Cortex of kidney (tissue), 1 donor: ENCODE data around the gene ANKFN1.
"Not testable (repeated sequence)": the region's sequence is repeated elsewhere in the genome, so short reads cannot be mapped to it uniquely, and the experiment has no call there.

Experiments used
- DNase-seq: peaks from one replicate; lab custom pipeline; 2025; lab: John Stamatoyannopoulos, UW

The ANKFN1 gene

DNA sequence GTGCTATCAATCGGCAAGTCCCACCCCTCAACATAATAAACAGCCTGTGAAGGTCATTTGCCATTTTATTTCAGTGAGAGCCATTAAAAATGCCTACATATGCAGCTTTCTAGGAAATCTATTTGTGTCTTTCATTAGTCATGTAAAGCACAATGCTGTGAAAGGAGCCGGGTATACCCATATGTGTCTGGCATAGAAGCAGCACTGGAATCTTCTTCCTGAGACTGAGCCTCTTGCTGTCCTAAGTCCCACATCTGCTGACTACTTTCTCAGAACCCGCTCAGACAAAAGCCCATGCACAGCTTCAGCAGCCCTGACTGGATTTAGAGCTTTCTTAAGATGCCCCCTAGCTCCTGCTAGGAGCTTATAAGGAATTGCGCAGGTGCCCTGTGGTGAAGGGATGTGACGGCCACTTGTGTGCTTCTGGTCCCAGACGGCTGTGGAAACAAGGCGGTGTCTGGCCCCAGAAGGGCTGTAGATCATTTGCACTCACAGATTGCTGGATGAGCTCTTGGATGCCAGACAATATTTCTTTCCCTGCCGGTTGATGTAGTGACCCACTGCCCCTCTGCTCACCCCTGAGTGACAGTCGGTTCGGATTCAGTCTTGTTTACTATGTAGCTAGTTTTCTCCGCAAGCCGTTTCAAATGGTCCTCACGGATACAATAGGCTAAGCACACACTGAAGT, 172.2 kb downstream of the ANKFN1 start:
- no peak for DNase-seq

DNA sequence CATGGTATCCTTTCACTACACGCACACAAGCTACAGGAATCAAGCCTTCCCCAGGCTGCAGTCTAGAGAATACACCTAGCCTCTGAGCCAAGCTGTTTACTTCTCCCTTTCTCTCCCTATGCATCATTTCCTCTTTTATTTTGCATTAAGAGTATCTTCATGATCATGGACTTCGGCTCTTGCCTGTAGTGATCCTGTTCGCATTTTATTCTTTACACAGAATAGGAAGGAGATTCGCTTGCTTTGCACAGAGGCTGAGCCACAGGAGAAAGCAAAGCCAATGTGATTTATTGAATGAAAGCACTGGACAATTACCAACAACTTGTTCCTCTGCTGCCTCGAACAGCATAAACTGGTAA, 172.7 kb downstream of the ANKFN1 start:
- DNase-seq, result no peak

DNA sequence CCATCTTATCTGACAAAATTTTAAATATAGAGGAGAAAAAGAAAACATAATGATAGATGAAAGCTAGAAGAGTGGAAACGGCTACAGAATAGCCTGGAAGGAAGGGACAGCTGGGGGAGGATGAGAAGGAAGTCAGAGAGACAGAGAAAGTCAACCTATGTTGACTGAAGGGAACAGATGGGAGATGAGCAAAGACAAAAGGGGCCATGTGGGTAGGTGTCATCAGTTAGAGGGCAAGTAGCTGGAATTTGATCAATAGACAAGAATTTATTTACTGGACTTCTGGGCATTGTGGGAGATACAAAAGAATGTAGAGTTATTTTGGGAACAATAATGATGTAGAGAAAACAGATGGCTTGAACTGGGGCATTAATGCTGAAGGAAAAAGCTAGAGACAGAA, 194.4 kb downstream of the ANKFN1 start:
- no peak for DNase-seq

DNA sequence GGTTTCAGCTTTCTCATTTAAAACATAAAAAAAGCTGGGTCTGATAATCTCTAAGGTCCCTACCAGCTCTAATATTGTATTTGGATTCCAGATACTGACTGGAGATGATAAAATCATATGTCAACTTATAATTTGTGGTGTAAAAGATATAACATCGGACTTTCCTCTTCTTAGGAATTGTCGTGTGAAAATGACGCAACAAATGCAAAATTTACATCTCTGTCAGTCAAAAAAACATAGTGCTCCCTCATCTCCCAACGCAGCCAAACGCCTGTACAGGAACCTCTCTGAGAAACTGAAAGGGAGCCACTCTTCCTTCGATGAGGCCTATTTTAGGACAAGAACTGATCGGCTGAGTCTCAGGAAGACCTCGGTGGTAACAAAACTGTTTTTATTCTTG, 197.3 kb downstream of the ANKFN1 start:
- no peak for DNase-seq

DNA sequence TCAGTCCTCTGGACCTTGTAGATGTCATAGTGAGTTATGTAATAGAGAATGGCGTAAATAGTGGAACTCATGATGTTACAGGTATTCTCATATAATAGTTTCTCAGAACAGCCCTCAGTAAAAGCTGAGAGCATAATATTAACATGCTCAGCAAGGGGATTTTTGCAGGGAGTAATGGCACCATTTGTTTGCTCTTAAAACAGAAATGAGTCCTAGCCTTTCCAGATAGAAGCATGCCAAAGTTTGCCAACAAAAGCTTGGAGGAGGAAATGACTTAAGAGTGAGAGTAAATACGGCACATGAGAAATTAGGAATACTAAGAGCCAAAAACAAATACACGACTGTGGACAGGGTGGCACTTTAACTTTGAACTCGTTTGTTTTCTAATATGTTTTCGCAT, 198.4 kb downstream of the ANKFN1 start:
- DNase-seq, result no peak

DNA sequence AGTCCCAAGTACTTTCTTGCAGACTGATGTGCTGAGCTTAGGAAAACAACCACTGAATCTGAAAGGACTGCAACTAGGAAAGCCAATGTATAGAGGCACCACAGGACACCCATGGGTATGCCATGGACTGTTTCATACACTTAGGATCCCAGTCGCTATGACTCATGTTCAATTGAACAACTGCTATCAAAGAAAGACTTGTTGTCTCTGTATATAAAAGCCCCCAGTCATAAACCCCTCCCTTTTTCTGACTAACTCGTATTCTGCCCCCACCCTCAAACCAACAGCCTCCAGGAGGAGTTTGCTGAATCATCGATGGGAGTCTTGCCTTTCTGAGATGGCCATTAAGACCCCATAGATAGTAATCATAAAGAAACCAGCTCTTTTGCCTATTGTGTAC, 205.4 kb downstream of the ANKFN1 start:
- DNase-seq, result no peak

DNA sequence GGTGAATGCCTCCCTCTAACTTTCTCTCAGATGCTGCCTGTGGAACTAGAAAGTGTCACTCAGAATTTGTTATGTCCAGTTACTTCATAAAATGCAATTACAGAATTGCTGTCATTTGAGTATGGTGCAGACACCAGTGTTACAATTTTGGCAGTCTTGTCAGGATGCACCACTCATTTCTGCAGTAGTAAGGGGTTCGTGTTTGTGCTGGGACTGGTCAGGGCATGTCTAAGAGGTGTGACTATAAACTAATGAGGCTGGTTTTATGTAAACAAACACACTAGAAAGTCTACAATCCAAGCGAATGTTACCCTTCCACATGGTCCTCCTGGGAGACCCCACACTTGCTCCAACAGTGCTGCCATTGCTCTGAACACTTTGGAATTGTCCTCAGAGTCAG, 206.2 kb downstream of the ANKFN1 start:
- DNase-seq, result no peak

DNA sequence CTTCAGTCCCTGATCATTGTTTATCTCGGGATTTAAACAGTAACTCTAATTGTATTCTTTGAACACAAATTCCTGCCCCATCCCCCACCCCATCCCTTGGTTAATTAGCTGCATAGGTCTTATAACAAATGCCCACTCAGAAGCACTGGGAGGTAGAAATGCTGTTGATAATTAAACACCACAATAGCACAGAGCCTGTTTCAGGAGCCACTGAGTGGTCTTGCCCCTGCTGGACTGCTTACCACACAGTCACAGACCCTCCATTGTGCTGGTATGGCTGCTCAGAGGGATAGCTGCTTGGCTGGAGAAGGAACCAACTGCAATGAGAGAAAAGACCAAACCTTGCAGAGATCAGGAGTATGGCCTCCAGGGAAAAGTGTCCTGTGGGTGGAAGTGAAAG, 214.1 kb downstream of the ANKFN1 start:
- no peak for DNase-seq

DNA sequence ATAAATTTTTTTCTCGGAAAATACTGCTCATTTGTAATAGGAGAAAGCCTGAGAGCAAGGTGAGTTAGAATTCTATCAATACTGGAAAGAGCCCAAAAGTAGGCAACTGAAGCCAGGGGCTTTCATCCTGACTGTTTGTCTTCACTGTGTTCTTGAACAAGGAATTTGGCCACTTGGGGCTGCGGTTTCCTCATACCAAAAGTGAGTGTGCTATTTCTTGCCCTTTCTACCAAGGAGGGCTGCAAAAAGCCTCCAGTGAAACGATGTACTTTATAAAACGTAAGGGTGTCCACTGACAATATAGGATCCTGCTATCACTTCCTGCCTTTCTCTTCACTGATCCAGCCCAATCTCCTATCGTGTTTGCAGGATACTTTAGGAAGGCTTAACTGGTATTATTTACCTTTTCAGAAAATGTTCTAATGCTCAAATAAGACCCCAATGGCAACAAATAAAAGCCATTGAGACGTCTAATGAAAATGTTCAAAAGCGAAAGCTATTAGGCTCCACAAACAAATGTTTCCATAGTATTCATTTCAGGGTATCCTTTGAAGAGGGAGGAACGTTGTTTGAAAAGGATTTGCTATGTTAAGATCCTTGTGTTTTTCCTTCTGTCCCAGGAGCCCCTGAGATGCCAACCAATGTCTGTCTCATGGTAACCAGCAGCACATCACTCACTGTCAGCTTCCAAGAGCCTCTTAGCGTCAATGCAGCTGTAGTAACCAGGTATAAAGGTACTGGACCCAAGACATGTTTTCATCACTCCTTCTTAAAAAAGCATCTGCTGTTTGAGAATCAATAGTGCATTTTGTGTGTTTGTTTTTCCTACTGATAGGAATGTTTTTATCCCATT, 220.9 kb downstream of the ANKFN1 start:
- no peak for DNase-seq

DNA sequence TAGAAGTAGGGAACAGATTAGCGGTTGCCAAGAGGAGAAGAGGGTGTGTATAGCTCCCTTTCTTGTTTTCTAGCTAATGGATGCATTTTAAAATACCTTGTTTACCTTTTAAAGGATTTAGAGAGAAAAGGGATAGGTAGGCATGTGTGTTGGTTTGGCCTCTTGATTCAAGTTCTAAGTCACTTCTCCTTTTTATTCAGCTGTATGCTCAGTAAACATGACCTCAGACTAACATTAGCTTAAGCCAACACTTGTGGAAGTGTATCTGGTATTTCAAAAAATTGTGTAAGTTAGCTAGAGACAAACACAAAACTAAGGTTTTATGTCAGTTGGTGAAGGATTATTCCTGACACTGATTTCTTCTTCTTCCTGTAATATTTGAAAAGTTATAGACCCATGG, 236.1 kb downstream of the ANKFN1 start:
- no peak for DNase-seq

DNA sequence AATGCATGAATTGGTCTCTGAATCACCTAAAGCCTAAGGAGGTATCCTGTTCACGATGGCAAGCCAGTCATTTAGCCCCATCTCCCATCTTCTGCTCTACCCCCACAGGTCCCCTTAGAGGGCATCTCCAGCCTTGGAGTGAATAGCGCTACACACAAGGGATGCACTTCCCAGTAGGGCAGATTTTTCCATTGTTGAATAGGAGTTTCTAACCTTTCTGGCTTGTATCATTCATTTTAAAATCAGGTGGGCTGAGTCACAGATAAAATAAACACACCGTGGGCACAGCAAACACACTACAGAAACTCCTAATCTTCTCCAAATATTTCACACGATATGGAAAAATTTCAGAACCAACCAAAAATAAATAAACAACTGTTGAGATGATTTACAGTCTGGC, 239.0 kb downstream of the ANKFN1 start:
- DNase-seq, result no peak

DNA sequence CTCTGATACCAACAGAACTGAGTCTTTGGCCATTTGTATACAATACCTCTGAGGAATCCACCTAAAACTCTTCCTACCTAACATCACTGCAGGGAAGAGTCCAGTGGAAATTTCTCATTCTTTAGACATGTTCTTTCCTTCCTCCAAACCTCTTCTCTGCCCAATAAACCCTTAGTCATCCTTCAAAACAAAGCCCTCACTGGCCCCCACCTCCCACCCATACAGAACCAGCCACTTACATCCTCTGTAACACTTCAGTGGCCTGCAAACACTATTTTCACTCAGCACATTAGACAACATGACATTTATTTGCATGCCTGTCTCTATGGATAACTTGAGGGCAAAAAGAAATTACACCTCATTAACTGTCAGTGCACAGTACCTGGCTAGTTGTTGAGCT, 239.9 kb downstream of the ANKFN1 start:
- no peak for DNase-seq

DNA sequence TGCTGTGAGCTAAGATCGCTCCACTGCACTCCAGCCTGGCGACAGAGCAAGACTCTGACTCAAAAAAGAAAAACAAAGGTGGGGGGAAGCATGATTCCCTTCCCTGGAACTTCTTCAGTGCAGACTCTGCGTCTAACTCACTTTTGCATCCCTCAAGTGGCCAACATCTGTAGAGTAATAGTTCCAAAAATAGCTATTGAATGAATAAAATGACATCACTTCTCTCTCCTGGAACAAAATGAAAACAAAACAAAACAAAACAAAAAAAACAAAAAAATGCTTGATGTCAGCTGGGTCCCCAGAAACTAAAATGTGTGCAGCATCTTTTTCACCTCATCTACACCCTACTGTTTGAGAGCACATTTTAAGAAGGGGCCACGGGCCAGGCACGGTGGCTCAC, 242.5 kb downstream of the ANKFN1 start:
- DNase-seq, result no peak

DNA sequence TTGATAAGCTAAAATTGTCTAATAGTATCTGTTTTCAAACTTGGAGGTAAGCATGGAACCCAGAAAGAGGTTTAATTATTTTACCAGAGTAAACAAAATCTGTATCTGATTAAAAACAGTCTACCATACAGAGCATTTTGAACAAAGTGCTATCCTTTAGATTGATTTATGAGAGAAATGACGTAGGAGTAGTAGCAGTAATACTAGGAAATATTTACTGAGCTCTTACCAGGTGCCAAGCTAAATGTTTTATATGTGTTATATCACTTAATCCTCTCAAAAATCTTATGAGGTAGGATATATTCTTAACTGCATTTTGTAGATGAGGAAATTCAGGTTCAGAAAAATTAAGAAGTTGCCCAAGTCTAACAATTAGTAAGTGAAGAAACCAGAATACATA, 253.8 kb downstream of the ANKFN1 start:
- no peak for DNase-seq

DNA sequence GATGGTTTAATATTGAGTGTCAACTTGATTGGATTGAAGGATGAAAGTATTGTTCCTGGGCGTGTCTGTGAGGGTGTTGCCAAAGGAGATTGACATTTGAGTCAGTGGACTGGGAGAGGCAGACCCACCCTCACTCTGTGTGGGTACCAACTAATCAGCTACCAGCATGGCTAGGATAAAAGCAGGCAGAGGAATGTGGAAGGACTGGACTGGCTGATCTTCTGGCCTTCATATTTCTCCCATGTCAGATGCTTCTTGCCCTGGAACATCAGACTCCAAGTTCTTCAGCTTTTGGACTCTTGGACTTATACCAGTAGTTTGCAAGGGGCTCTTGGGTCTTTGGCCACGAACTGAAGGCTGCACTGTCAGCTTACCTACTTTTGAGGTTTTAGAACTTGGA, 259.1 kb downstream of the ANKFN1 start:
- not testable (repeated sequence) for DNase-seq

DNA sequence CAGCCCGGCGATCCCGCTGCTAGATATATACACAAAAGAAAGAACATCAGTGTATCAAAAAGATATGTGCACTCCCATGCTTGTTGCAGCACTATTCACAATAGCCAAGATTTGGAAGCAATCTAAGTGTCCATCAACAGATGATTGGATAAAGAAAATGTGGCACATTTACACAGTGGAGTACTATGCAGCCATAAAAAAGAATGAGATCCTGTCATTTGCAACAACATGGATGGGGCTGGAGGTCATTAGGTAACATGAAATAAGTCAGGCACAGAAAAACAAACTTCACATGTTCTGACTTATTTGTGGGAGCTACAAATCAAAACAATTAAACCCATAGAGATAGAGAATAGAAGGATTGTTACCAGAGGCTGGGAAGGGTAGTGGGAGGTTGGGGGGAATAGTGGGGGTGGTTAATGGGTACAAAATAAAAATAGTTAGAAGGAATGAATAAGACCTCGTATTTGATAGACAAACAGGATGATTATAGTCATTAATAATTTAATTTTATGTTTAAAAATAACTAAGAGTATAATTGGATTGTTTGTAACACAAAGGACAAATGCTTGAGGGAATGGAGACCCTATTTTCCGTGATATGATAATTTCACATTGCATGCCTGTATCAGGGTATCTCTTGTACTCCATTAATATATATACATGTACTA, 263.5 kb downstream of the ANKFN1 start:
- no peak for DNase-seq

DNA sequence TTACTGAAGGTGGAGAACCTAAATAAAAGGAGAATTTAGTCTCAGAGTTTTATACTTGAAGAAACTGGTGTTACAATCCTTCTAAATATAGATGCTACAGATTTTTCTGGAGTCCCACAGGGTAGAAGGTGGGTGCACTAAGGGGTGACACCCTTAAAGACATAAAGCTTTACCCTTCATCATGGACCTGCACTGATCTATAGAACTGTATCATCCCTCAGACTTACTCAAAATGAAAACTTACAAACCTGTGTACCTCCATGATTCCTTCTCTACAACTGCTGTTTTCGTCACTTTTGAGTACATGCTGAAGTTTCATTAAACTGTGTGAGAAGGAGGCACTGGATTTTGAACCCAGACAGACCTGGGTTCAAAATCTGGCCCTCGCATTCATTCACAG, 270.7 kb downstream of the ANKFN1 start:
- no peak for DNase-seq

DNA sequence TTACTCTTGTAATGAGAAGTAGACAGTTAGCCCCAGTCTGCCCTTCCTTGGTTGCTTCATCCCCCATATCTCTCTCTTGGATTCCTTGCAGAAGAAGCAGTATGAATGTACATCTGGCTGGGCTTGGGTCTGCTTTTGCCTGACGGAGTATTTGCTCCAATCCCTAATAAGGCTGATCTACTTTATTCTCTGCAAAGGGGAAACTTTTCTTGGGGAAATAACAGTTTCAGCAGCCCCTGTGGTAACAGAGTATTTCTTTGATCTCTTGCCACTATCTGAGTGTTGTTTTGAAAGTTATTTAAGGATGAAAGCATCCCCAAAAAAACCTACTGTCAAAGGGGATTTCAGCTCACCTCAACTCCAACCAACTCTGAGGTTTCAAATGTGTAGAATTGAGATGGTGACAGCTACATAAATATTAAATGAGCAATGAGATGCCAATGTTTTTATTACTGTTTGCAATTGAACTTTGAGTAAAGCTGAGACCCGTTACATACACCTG, 271.3 kb downstream of the ANKFN1 start:
- no peak for DNase-seq

DNA sequence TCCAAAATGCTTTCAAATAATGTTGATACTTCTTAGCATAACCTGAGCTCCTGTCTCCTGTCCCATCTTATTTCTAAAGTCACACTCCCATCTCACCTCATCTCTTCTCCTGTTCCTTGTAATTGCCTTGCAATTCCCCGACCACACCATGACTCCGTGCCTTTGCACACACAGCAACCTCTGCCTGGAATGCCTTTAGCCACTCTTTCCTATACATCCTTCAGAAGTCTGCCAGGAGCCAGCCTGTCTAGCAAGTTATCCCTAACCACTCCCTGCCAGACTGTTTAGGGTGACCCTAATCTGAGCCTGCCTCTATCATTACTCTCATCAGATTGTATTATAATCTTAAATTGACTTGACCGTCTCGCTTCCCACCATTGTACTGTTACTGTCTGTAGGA, 272.2 kb downstream of the ANKFN1 start:
- no peak for DNase-seq

DNA sequence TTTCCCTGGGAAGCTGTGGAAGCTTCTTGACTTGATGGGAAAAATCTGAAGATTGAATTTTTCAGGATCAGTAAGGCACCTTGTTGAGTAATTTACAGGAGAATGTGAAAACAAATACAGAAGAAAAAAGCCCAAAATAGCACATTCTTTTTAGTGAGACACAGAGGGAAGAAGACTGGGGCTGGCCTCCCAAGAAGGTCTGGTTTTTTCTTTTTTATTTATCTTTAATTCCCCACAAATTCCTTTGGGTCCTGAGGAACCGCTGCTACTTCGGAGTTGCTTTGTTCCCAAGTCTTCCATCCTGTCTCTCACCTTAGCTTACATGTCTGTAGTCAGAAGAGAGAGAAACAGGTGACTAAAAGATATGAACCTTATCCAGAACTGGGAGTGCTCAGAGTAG, 273.6 kb downstream of the ANKFN1 start:
- DNase-seq, result no peak

DNA sequence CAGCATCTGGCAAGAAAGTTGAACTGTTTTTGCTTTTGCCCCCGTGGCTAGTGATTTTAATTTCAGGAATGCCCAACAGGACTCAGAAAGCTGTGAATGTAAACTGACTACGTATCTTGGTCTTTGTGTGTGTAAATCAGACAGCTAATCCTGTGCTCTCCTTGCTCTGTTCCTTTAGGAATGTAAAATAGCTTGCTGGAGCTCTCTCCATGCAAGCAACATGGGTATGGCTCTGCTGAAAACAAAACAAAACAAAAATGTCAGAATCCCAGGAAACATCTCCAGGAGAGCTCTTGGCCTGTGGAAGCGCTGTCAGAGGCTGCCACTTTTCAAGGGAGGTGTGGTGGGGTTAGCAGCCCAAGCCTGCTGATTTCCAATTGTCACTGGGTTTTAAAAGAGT, 278.5 kb downstream of the ANKFN1 start:
- no peak for DNase-seq

DNA sequence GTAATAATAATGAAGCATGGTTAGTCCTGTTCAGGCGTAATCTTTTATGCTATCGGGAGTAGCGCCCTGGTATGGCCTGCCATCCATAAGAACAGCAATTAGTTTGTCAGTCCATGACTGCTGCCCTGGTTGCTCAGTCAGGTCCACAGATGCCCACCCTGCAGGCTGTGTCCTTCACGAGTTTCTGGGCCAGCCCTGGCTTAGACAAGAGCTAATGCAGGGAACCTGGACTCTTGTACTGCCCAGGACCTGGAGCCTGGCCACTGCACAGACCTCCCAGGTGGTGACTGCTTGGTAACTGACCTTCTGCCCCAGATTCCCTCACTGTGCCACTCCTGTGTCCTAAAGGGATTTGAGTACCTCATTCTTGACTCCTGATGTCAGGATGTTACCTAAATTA, 279.2 kb downstream of the ANKFN1 start:
- DNase-seq, result no peak

DNA sequence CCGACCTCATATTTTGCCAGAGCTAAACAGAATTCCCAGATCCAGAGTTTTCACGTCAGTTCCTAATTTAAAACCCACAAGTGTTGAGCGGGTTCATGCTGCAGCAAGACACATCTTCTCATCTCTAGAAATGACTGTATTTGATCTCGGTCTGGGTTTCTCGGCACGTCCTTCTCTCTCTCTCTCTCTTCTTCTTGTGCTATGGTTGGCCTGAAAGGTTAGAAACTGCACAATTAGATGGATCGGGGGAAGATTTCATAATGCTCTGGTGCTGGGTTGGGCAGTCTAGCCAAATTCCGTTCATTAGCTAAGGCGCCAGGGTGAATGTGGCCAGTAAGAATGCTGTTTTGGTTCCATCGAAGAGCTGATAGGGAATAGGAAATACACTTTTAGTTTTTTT, 281.3 kb downstream of the ANKFN1 start:
- no peak for DNase-seq
